ENCODE data around the gene VEGFB. TPM values are rescaled to one million over a fixed set of nuclear protein-coding genes. Genes with fewer than 3 reads are reported as not detected.
A peak's percentile ranks its signal among the peaks of the same experiment; 100 is the strongest.

VEGFB gene
- total RNA-seq, 4 donors from 2014 or later: 20.0 to 120 (median 26.0) TPM

DNA sequence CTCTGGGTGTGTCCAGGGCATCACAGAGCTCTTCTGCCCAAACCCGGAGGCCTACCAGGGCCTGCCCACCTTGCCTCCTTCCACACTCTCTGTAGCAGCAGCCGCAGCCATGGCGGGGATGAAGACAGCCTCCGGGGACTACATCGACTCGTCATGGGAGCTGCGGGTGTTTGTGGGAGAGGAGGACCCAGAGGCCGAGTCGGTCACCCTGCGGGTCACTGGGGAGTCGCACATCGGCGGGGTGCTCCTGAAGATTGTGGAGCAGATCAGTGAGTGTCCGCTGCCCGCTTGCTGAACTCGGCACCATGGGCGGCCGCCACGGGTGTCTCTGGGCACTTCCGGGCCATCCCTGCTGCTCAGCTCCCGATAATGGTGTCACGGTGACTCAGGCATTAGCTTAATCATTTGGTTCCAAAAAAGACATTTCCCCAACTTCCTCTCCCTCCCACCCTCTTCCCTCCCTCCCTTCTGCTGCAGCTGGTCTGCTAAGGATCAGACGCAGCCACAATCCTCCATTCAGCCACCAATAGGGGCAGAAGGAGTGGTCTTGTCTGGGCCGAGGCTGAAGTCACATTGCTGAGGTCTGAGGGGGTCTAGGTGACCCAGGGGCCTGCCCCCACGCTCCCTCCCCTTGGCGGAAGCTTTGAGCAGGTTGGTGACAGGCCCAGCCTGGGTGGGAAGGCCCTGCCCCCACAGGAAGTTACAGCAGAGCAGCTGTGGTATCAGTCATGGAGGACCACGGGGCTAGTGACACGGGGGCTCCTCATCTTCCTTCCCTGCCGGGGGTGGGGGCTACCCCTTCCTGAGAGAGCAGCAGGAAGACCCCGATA is 26.9 kb upstream of the VEGFB start:
- Histone ChIP-seq H3K27ac (peak overlapping the region; percentile 65 to 78), H3K36me3 (no peaks in the 10 kb centered on the region), H3K4me3 (no peak overlapping the region), H3K9me3 (no peaks in the 10 kb centered on the region), H3K27me3 (no peaks in the 10 kb centered on the region), H3K4me1 (no peaks in the 10 kb centered on the region)
- peak; percentile 63 to 72 for DNase-seq
- TF ChIP-seq, protein P1, sequence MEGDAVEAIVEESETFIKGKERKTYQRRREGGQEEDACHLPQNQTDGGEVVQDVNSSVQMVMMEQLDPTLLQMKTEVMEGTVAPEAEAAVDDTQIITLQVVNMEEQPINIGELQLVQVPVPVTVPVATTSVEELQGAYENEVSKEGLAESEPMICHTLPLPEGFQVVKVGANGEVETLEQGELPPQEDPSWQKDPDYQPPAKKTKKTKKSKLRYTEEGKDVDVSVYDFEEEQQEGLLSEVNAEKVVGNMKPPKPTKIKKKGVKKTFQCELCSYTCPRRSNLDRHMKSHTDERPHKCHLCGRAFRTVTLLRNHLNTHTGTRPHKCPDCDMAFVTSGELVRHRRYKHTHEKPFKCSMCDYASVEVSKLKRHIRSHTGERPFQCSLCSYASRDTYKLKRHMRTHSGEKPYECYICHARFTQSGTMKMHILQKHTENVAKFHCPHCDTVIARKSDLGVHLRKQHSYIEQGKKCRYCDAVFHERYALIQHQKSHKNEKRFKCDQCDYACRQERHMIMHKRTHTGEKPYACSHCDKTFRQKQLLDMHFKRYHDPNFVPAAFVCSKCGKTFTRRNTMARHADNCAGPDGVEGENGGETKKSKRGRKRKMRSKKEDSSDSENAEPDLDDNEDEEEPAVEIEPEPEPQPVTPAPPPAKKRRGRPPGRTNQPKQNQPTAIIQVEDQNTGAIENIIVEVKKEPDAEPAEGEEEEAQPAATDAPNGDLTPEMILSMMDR (IDR thresholded peaks at IDR 0.05): no peak
- no peak for TF ChIP-seq POLR2A (IDR thresholded peaks at IDR 0.05)
- intact Hi-C loops (cut with DNase I; ENCODE audit: low total_unique reads): loop anchor here (5.0 kb wide), 1 partner anchor 90 kb away; no protein-coding TSS in a partner anchor

DNA sequence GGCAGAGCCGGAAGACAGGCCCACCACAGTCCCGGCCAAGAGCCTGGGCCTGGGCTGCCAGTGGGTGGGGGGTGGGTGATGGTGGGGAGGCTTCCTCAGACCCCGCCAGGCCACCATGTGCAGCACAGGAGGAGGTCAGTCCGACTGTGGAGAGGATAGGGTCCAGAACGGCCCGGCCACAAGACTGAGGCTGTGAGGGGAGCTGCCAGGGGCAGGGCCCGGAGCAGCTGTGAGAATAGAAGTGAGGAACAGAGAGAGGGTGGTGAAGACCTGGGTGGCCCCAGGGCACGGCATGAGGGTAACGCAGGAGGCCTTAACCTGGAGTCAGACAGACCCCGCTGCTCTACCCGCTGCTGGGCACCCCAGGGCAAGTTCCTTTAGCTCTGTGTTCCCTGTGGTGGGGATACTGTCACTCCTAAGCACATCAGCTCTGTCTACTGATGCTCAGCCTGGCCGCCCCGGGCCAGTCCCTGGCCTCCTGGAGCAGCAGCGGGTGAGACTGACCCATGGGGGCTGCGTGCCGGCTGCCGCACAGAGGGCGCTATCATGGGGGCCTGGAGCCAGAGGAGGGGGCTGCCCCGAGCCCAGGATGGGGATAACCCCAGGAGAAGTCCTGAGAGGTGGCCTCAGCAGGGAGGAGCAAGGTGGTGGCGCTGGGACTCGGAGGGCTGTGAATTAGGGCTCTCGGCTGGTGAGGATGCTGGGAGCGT is 26.1 kb upstream of the VEGFB start:
- Histone ChIP-seq H3K36me3 (no peaks in the 10 kb centered on the region), H3K4me3 (no peak overlapping the region), H3K4me1 (no peaks in the 10 kb centered on the region), H3K9me3 (no peaks in the 10 kb centered on the region), H3K27me3 (no peaks in the 10 kb centered on the region), H3K27ac (peak overlapping the region; percentile 65 to 78)
- no peak for TF ChIP-seq POLR2A (IDR thresholded peaks at IDR 0.05)
- TF ChIP-seq, protein P1 (IDR thresholded peaks at IDR 0.05): no peak
- DNase-seq: peak in 1 of 2 donors; percentile 18
- intact Hi-C loops (cut with DNase I; ENCODE audit: low total_unique reads): loop anchor here (5.0 kb wide), 1 partner anchor 89 kb away; no protein-coding TSS in a partner anchor

DNA sequence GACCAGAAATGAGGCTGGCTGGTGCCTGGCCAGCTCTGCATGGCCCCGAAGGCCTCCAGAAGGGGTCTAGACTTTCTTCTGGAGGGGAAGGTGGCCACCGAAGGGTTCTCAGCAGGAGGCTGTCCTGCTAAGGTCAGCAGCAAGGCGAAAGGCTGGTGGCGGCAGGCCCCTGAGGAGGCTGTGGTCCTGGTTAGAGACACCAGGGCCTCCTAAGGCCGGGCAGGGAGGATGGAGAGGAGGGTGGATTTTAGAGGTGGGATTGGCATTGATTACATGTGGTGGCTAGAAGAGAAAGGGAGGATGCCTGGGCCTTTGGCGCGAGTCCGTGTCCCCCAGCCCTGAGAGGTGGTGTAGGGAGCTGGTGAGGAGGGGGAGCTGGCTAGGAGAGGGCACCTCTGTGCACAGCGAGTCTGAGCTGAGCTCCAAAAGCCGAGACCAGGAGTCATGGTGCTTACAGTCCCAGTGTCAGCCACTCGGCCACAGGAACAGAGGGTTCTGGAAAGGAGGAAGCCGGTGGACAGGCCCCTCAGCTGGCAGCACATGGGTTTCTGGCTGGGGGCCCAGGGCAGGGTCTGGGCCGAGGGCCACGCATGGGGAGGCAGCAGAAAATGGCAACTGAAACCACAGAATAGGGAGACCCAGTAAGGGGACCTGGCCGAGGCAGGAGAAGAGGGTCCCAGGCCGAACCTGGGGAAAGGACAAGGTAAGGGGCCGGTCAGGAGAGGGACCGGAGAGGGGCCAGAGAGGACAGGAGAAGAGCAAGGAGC is 25.4 kb upstream of the VEGFB start:
- no peak for DNase-seq
- intact Hi-C loops (cut with DNase I; ENCODE audit: low total_unique reads): loop anchor here (5.0 kb wide), 1 partner anchor 88 kb away; no protein-coding TSS in a partner anchor
- H3K9me3 ChIP-seq: no peaks in the 10 kb centered on the region
- H3K27me3 ChIP-seq: no peaks in the 10 kb centered on the region
- no peak overlapping the region for H3K4me3 ChIP-seq
- H3K27ac ChIP-seq: peak overlapping the region; percentile 65 to 78
- H3K36me3 ChIP-seq: no peaks in the 10 kb centered on the region
- H3K4me1 ChIP-seq: no peaks in the 10 kb centered on the region
- no peak for TF ChIP-seq POLR2A (IDR thresholded peaks at IDR 0.05)

DNA sequence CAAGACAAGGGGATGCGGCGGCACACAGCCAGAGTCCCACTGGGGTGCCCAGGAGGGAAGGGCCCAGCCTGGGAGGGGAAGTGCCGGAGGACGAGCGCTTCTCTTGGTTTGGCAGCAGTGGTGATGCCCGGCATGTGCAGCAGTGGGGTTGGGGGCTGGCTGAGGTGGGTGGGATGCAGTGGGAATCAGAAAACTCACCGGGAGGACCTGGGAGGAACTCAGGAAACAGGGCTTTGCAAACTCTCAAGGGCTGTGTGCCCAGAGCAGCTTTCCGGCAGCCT is 24.9 kb upstream of the VEGFB start:
- Histone ChIP-seq H3K9me3 (no peaks in the 10 kb centered on the region), H3K4me1 (no peaks in the 10 kb centered on the region), H3K27ac (no peak overlapping the region), H3K4me3 (no peak overlapping the region), H3K27me3 (no peaks in the 10 kb centered on the region), H3K36me3 (no peaks in the 10 kb centered on the region)
- intact Hi-C loops (cut with DNase I; ENCODE audit: low total_unique reads): loop anchor here (5.0 kb wide), 1 partner anchor 88 kb away; no protein-coding TSS in a partner anchor
- TF ChIP-seq, protein P1 (IDR thresholded peaks at IDR 0.05): no peak
- TF ChIP-seq POLR2A (IDR thresholded peaks at IDR 0.05): no peak
- no peak for DNase-seq

DNA sequence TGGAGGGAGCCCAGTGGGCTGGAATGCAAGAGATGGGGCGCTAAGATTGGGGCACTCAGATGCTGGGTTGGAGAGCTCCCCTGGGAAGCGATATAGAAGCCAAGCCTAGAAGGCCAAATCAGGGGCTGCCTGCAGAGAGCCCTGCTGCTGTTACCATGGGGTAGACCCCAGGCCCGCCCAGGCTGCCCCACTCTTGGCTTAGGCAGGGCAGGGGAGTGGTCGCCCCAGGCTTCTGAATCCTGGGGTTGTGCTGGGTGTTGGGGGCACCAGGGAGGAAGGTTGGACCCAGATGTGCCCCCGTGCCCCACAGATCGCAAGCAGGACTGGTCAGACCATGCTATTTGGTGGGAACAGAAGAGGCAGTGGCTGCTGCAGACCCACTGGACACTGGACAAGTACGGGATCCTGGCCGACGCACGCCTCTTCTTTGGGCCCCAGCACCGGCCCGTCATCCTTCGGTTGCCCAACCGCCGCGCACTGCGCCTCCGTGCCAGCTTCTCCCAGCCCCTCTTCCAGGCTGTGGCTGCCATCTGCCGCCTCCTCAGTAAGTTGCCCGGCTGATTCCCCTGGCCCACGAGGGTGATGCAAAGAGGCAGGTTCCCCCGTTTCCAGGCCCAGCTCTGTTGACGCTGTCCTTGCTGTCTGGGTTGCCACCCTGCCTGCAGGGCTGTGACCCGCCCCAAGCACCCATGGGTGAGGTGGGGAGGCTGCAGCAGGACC is 23.9 kb upstream of the VEGFB start:
- Histone ChIP-seq H3K27ac (no peak overlapping the region), H3K27me3 (no peaks in the 10 kb centered on the region), H3K36me3 (no peaks in the 10 kb centered on the region), H3K9me3 (no peaks in the 10 kb centered on the region), H3K4me3 (no peak overlapping the region), H3K4me1 (no peaks in the 10 kb centered on the region)
- TF ChIP-seq POLR2A (IDR thresholded peaks at IDR 0.05): no peak
- DNase-seq: no peak
- intact Hi-C loops (cut with DNase I; ENCODE audit: low total_unique reads): no loop called here

Measured in uterus (tissue), 4 donors.